K562 (cell line): Measurements from ENCODE around the gene TMEM61. TPM values are rescaled to one million over a fixed set of nuclear protein-coding genes. Genes with fewer than 3 reads are reported as not detected.

Experiments used
- ADNP ChIP-seq: fragments of 200-800 bp; sonication (Bioruptor generic); IDR thresholded peaks from 2 replicates; pipeline ENCODE4 v1.6.1; 2016; ENCODE audit warnings: missing genetic modification characterization, missing compliant biosample characterization
- CBX3 ChIP-seq, 2 experiments: IDR thresholded peaks; 1 replicate in 1 of 2; 2 replicates in 1 of 2; pipeline ENCODE4 v1.6.1; 2012; ENCODE audit warnings: inconsistent platforms in 2 of 2, low read length in 2 of 2, borderline replicate concordance in 1 of 2, control low read depth in 1 of 2
- ELF4 ChIP-seq: fragments of 450-650 bp; formaldehyde crosslinking; IDR thresholded peaks from 2 replicates; pipeline ENCODE4 v1.4.0; 2022; ENCODE audit warnings: missing genetic modification characterization
- FIP1L1 ChIP-seq: fragments of 200-400 bp; formaldehyde crosslinking; IDR thresholded peaks from 2 replicates; pipeline ENCODE4 v1.6.1; 2018; ENCODE audit warnings: mild to moderate bottlenecking, low read depth, low read length; ENCODE audit not compliant: poor library complexity, severe bottlenecking
- FOXJ3 ChIP-seq: sonication (generic); formaldehyde crosslinking; IDR thresholded peaks from 2 replicates; pipeline ENCODE4 v1.4.0; 2020; ENCODE audit warnings: mild to moderate bottlenecking, missing genetic modification reagents
- GABPB1 ChIP-seq: sonication (generic); formaldehyde crosslinking; IDR thresholded peaks from 2 replicates; pipeline ENCODE4 v1.8.0; 2022; ENCODE audit warnings: mild to moderate bottlenecking, missing genetic modification reagents
- HSF4 ChIP-seq: fragments of 250-450 bp; sonication (Bioruptor Pico); IDR thresholded peaks from 2 replicates; pipeline ENCODE4 v2.1.2; 2022; ENCODE audit warnings: mild to moderate bottlenecking, moderate library complexity, borderline replicate concordance
- MAFK ChIP-seq: IDR thresholded peaks from 2 replicates; pipeline ENCODE4 v1.6.1; 2011; ENCODE audit warnings: low read length, improper control_type of control experiment
- MED1 ChIP-seq: sonication (generic); formaldehyde crosslinking; IDR thresholded peaks from 2 replicates; pipeline ENCODE4 v1.8.1; 2023; ENCODE audit warnings: missing genetic modification reagents, borderline replicate concordance
- MYC ChIP-seq, 2 experiments: fragments of 250-450 bp in 1 of 2; sonication (Bioruptor Pico) in 1 of 2; IDR thresholded peaks; 2 replicates each; pipeline versions ENCODE4 v1.5.1 to v1.6.1; 2012 to 2021; ENCODE audit warnings: low read depth in 2 of 2, borderline replicate concordance in 1 of 2, improper control_type of control experiment in 1 of 2, low read length in 1 of 2, mild to moderate bottlenecking in 1 of 2, moderate library complexity in 1 of 2
- NR2C2 ChIP-seq, 2 experiments: fragments of 200-800 bp in 1 of 2; sonication (Bioruptor generic) in 1 of 2; sonication (generic) in 1 of 2; formaldehyde crosslinking in 1 of 2; IDR thresholded peaks; 2 replicates each; pipeline versions ENCODE4 v1.6.1 to v1.8.0; 2016 to 2022; ENCODE audit warnings: mild to moderate bottlenecking in 1 of 2, missing compliant biosample characterization in 1 of 2, missing genetic modification characterization in 1 of 2, missing genetic modification reagents in 1 of 2
- TGIF2 ChIP-seq: sonication (generic); formaldehyde crosslinking; IDR thresholded peaks from 2 replicates; pipeline ENCODE4 v1.8.1; 2022; ENCODE audit warnings: mild to moderate bottlenecking, missing genetic modification reagents, moderate library complexity
- THAP7 ChIP-seq: fragments of 250-450 bp; sonication (Bioruptor Pico); IDR thresholded peaks from 2 replicates; pipeline ENCODE4 v1.5.0; 2021
- WHSC1 ChIP-seq: IDR thresholded peaks from one replicate; pipeline ENCODE4 v1.6.1; 2012; ENCODE audit warnings: low read length, control low read depth, inconsistent platforms
- XRCC4 ChIP-seq: IDR thresholded peaks from one replicate; pipeline ENCODE4 v1.6.1; 2011; ENCODE audit not compliant: insufficient read depth, insufficient read length; ENCODE audit errors: extremely low read depth
- ZNF830 ChIP-seq: fragments of 250-450 bp; sonication (Bioruptor Pico); IDR thresholded peaks from 2 replicates; pipeline ENCODE4 v1.5.0; 2021; ENCODE audit warnings: mild to moderate bottlenecking
- polyA plus RNA-seq, 8 experiments: library from polyadenylated mRNA; depleted of rRNA in 4 of 8; stranded (reverse) in 5 of 8; unstranded in 3 of 8; fragments of >200 nt; fragmentation: Nextera tagmentation in 2 of 8; fragmentation: Illumina TruSeq in 1 of 8; extraction: Ambion mirVana in 2 of 8; extraction: Trizol in 1 of 8; gene quantifications; 2 replicates each; pipeline versions ENCODE4 v1.2.1 to v1.2.3, GENCODE V29; 2011 to 2014; ENCODE audit warnings: inconsistent platforms in 1 of 8, missing spikeins in 1 of 8
- total RNA-seq, 7 experiments: library from RNA; depleted of rRNA in 6 of 7; stranded (reverse); fragments of >200 nt in 6 of 7; fragmentation: Illumina TruSeq in 2 of 7; extraction: Trizol in 2 of 7; gene quantifications; 2 replicates each; pipeline versions ENCODE4 v1.2.1 to v1.2.3, GENCODE V29; 2011 to 2021; ENCODE audit warnings: low replicate concordance in 1 of 7
- TF ChIP-seq, protein P1 (sequence below): fragments of 150-350 bp; IDR thresholded peaks from 2 replicates; pipeline ENCODE4 v1.6.1; 2014; ENCODE audit warnings: low read depth, mild to moderate bottlenecking, low read length, borderline replicate concordance
- TF ChIP-seq, protein P2 (sequence below): fragments of 250-450 bp; sonication (Bioruptor Pico); IDR thresholded peaks from 2 replicates; pipeline ENCODE4 v1.5.0; 2021; ENCODE audit warnings: mild to moderate bottlenecking, moderate library complexity
- TF ChIP-seq, protein P3 (sequence below): fragments of 450-650 bp; IDR thresholded peaks from one replicate; pipeline ENCODE4 v1.6.1; 2018; ENCODE audit warnings: mild to moderate bottlenecking, moderate library complexity; ENCODE audit not compliant: partially characterized antibody

TMEM61 gene
- total and polyA plus RNA-seq, 9 of the 15 experiments (the other 6 are each of a cell fraction or from before 2014, with no cell fraction given) = not detected

DNA sequence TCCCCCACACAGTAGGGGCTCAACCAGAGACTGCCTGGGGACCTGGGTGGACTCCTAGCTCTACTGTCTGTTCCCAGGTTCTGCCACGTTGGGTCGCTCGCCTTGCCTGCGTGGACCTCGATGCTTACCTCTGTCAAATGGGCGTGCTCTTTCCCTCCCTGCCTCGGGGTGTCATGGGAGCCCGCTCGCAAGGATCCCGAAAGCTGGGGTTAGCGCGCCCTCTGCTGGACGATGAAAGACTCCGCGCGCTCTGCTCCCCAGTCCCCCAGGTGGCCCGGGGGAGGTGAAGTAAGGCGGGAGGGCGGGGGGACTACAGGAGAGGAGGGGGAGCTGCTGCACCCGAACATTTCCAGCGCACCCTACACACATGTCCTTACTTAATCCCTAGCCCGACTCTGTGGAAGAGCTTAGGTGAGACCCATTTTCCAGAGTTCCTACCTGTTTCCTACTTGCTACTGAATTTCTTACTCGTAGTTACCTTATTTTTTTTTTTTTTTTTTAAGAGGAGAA lies 16.0 kb downstream of the TMEM61 start (continued):
- TF ChIP-seq, protein P1, sequence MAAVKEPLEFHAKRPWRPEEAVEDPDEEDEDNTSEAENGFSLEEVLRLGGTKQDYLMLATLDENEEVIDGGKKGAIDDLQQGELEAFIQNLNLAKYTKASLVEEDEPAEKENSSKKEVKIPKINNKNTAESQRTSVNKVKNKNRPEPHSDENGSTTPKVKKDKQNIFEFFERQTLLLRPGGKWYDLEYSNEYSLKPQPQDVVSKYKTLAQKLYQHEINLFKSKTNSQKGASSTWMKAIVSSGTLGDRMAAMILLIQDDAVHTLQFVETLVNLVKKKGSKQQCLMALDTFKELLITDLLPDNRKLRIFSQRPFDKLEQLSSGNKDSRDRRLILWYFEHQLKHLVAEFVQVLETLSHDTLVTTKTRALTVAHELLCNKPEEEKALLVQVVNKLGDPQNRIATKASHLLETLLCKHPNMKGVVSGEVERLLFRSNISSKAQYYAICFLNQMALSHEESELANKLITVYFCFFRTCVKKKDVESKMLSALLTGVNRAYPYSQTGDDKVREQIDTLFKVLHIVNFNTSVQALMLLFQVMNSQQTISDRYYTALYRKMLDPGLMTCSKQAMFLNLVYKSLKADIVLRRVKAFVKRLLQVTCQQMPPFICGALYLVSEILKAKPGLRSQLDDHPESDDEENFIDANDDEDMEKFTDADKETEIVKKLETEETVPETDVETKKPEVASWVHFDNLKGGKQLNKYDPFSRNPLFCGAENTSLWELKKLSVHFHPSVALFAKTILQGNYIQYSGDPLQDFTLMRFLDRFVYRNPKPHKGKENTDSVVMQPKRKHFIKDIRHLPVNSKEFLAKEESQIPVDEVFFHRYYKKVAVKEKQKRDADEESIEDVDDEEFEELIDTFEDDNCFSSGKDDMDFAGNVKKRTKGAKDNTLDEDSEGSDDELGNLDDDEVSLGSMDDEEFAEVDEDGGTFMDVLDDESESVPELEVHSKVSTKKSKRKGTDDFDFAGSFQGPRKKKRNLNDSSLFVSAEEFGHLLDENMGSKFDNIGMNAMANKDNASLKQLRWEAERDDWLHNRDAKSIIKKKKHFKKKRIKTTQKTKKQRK = no peak
- no peak for TF ChIP-seq TGIF2 (CRISPR knock-in tag)
- TF ChIP-seq CBX3 (IDR thresholded peaks at IDR 0.05; ENCODE audit: borderline replicate concordance in 1 of 2, low read length in 2 of 2) = peak in 1 of 2 experiments; percentile 74; a peak in 1 of 3 replicates
- TF ChIP-seq NR2C2 (CRISPR knock-in tag; IDR thresholded peaks at IDR 0.05) = 0 out of 2 replicates have a peak, but pooled peaks have one; percentile 13
- no peak for TF ChIP-seq NR2C2 (tag; IDR thresholded peaks at IDR 0.05)
- peak; percentile 54; the same call in 1 of the 2 replicates for TF ChIP-seq GABPB1 (CRISPR knock-in tag)
- TF ChIP-seq, protein P2, sequence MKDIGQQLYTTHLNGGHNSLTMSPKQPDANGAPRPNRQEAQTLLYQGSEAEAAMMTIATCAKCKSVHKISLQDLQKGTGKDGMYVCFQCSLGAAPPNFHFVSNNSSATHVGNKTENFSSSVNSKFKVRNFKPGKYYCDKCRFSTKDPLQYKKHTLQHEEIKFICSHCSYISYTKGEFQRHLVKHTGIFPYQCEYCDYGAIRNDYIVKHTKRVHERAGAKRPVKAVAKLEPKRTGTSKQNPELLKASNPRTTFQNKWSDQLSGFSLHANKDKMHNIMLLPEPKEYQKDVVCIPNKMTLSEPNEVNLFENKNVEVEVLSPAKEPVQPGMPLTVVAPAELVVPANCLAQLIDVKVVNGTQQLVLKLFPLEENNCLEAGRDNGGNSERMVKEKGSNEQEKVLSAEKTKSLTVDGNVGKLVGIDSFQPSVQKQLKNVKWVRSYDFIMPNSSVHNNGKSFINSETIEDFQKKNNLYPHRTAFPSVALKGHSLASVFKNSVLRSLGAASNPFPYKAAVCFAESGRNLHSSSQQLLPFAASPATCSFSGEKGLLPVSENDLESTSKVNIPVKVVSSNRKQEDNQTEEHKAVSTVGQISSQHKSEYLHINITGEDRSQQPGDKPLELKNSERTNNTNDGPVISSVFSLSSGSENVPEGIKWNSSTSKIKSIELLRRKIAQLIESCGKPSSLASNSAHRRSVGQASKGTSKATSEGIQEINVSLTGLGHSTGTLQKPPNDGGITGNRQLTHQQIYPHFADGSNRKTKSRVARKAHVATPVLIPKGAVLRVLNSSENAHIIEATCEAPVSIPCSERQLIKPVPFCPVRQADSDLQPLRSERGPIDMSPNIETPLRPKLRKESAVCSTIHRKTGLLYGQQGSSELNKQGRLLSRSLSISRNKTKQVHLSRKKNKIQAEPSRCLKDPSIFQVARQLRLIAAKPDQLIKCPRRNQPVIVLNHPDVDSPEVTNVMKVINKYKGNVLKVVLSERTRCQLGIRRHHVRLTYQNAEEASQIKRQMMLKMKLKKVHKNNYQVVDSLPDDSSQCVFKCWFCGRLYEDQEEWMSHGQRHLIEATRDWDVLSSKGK (CRISPR knock-in tag) = no peak
- TF ChIP-seq FOXJ3 (CRISPR knock-in tag) = no peak
- TF ChIP-seq THAP7 (CRISPR knock-in tag) = no peak
- no peak for TF ChIP-seq WHSC1
- TF ChIP-seq, protein P3, sequence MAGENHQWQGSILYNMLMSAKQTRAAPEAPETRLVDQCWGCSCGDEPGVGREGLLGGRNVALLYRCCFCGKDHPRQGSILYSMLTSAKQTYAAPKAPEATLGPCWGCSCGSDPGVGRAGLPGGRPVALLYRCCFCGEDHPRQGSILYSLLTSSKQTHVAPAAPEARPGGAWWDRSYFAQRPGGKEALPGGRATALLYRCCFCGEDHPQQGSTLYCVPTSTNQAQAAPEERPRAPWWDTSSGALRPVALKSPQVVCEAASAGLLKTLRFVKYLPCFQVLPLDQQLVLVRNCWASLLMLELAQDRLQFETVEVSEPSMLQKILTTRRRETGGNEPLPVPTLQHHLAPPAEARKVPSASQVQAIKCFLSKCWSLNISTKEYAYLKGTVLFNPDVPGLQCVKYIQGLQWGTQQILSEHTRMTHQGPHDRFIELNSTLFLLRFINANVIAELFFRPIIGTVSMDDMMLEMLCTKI = no peak
- TF ChIP-seq ADNP (tag) = peak; percentile 63; the same call in 1 of the 2 replicates
- TF ChIP-seq ZNF830 = no peak
- TF ChIP-seq XRCC4 = no peak
- no peak for TF ChIP-seq ELF4 (CRISPR knock-in tag)
- TF ChIP-seq FIP1L1 = no peak
- no peak for TF ChIP-seq MYC (IDR thresholded peaks at IDR 0.05; ENCODE audit: low read depth, low read length)
- TF ChIP-seq MYC (CRISPR knock-in tag; IDR thresholded peaks at IDR 0.05; ENCODE audit: borderline replicate concordance, low read depth) = no peak
- TF ChIP-seq HSF4 (CRISPR knock-in tag) = no peak
- TF ChIP-seq MED1 (CRISPR knock-in tag) = no peak
- TF ChIP-seq MAFK = no peak
